HG03045 (cell line): ENCODE measurements around the gene C10orf71.

Experiments used
- ATAC-seq: cut with Tn5 transposase; IDR thresholded peaks from one replicate; pipeline ENCODE4 v1.9.1; 2021; ENCODE audit warnings: mild to moderate bottlenecking, moderate library complexity; ENCODE audit not compliant: unreplicated experiment

Gene C10orf71

GRCh38 chr10:49359349-49360270, 60.6 kb downstream of the C10orf71 start:
- ATAC-seq: no peak

GRCh38 chr10:49360271-49361177, 61.6 kb downstream of the C10orf71 start:
- no peak for ATAC-seq

GRCh38 chr10:49361178-49361554, 62.2 kb downstream of the C10orf71 start:
- ATAC-seq: no peak

- ATAC-seq: no peak
These were observed 63.0 kb downstream of the C10orf71 start for GRCh38 chr10:49361735-49362568.

- ATAC-seq: peak; percentile 68
These were observed 63.8 kb downstream of the C10orf71 start for GRCh38 chr10:49362596-49363260.

GRCh38 chr10:49363309-49364031, 64.5 kb downstream of the C10orf71 start:
- no peak for ATAC-seq

- no peak for ATAC-seq
These were observed 65.1 kb downstream of the C10orf71 start for GRCh38 chr10:49364051-49364450.

GRCh38 chr10:49364747-49365146, 65.8 kb downstream of the C10orf71 start:
- ATAC-seq: no peak

GRCh38 chr10:49365275-49365674, 66.3 kb downstream of the C10orf71 start:
- ATAC-seq: no peak

- ATAC-seq: no peak
These were observed 66.9 kb downstream of the C10orf71 start for GRCh38 chr10:49365675-49366415.

GRCh38 chr10:49366460-49366859, 67.5 kb downstream of the C10orf71 start:
- ATAC-seq: no peak

GRCh38 chr10:49367600-49367999, 68.6 kb downstream of the C10orf71 start:
- ATAC-seq: no peak

- no peak for ATAC-seq
These were observed 69.3 kb downstream of the C10orf71 start for GRCh38 chr10:49368256-49368655.

- ATAC-seq: no peak
These were observed 70.5 kb downstream of the C10orf71 start for GRCh38 chr10:49369216-49370162.

GRCh38 chr10:49370326-49371100, 71.5 kb downstream of the C10orf71 start:
- ATAC-seq: no peak

- ATAC-seq: no peak
These were observed 73.0 kb downstream of the C10orf71 start for GRCh38 chr10:49371967-49372366.

GRCh38 chr10:49373361-49373760, 74.4 kb downstream of the C10orf71 start:
- ATAC-seq: no peak
